ENCODE data around the gene PPP5C.
A peak's percentile ranks its signal among the peaks of the same experiment; 100 is the strongest.
"Not testable (repeated sequence)": the region's sequence is repeated elsewhere in the genome, so short reads cannot be mapped to it uniquely, and the experiment has no call there.

The PPP5C gene

GRCh38 chr19:46346821-46347571 is at the start of gene PPP5C:
Gene PPP5C (plus strand): TSS chr19:46347087. CDS start chr19:46347097, 10 bp downstream.
- DNase-seq (ENCODE audit: low spot score): peak; percentile 99

GRCh38 chr19:46297700-46298478 is 49.0 kb upstream of the PPP5C start:
- DNase-seq (ENCODE audit: low spot score): no peak

- no peak for DNase-seq (ENCODE audit: low spot score)
Observed at GRCh38 chr19:46298479-46299003, 48.3 kb upstream of the PPP5C start.

GRCh38 chr19:46299004-46299509 is 47.8 kb upstream of the PPP5C start:
- DNase-seq (ENCODE audit: low spot score): peak; percentile 63

- DNase-seq (ENCODE audit: low spot score): no peak
Observed at GRCh38 chr19:46299695-46300094, 47.2 kb upstream of the PPP5C start.

GRCh38 chr19:46303322-46303690 is 43.6 kb upstream of the PPP5C start:
- DNase-seq (ENCODE audit: low spot score): no peak

- DNase-seq (ENCODE audit: low spot score): peak; percentile 97
Observed at GRCh38 chr19:46303691-46304397, 43.0 kb upstream of the PPP5C start.

GRCh38 chr19:46306501-46306900 is 40.4 kb upstream of the PPP5C start:
- no peak for DNase-seq (ENCODE audit: low spot score)

GRCh38 chr19:46308510-46308909 is 38.4 kb upstream of the PPP5C start:
- no peak for DNase-seq (ENCODE audit: low spot score)

- DNase-seq (ENCODE audit: low spot score): no peak
Observed at GRCh38 chr19:46309056-46309455, 37.8 kb upstream of the PPP5C start.

GRCh38 chr19:46311444-46311843 is 35.4 kb upstream of the PPP5C start:
- DNase-seq (ENCODE audit: low spot score): no peak

- not testable (repeated sequence) for DNase-seq (ENCODE audit: low spot score)
Observed at GRCh38 chr19:46313540-46314469, 33.1 kb upstream of the PPP5C start.

GRCh38 chr19:46317339-46317738 is 29.5 kb upstream of the PPP5C start:
- DNase-seq (ENCODE audit: low spot score): no peak

- no peak for DNase-seq (ENCODE audit: low spot score)
Observed at GRCh38 chr19:46319613-46320012, 27.3 kb upstream of the PPP5C start.

- DNase-seq (ENCODE audit: low spot score): no peak
Observed at GRCh38 chr19:46320559-46320958, 26.3 kb upstream of the PPP5C start.

GRCh38 chr19:46321653-46322052 is 25.2 kb upstream of the PPP5C start:
- DNase-seq (ENCODE audit: low spot score): no peak

GRCh38 chr19:46323227-46323626 is 23.7 kb upstream of the PPP5C start:
- DNase-seq (ENCODE audit: low spot score): not testable (repeated sequence)

- no peak for DNase-seq (ENCODE audit: low spot score)
Observed at GRCh38 chr19:46324277-46324676, 22.6 kb upstream of the PPP5C start.

GRCh38 chr19:46326608-46327007 is 20.3 kb upstream of the PPP5C start:
- no peak for DNase-seq (ENCODE audit: low spot score)

GRCh38 chr19:46328079-46328478 is 18.8 kb upstream of the PPP5C start:
- no peak for DNase-seq (ENCODE audit: low spot score)

GRCh38 chr19:46330319-46330918 is 16.5 kb upstream of the PPP5C start:
- no peak for DNase-seq (ENCODE audit: low spot score)
